Karpas-422 (cell line): Measurements from ENCODE around the gene CDHR2. TPM values are rescaled to one million over a fixed set of nuclear protein-coding genes. Genes with fewer than 3 reads are reported as not detected.
A peak's percentile ranks its signal among the peaks of the same experiment; 100 is the strongest.

Experiments
- DNase-seq: peaks from one replicate; pipeline ENCODE4 v3.0.0-alpha.2; 2015
- H2AFZ ChIP-seq: fragments of 200-600 bp; sonication (generic); 2 replicates; pipeline ENCODE4 v1.6.1; 2014; ENCODE audit warnings: antibody characterized with exemption, low read length, mixed read lengths
- H3K27ac ChIP-seq: fragments of 200-600 bp; sonication (generic); 2 replicates; pipeline ENCODE4 v1.5.1; 2014; ENCODE audit warnings: mild to moderate bottlenecking, low read length, moderate library complexity
- H3K27me3 ChIP-seq: fragments of 200-600 bp; sonication (generic); 2 replicates; pipeline ENCODE4 v1.6.1; 2014; ENCODE audit warnings: low read length, mixed read lengths
- H3K36me3 ChIP-seq: fragments of 200-600 bp; sonication (generic); 2 replicates; pipeline ENCODE4 v1.6.1; 2014; ENCODE audit warnings: low read length, mixed read lengths; ENCODE audit not compliant: insufficient read depth
- H3K4me1 ChIP-seq: fragments of 200-600 bp; sonication (generic); 2 replicates; pipeline ENCODE4 v1.6.1; 2014; ENCODE audit warnings: mild to moderate bottlenecking, low read length, mixed read lengths
- H3K4me2 ChIP-seq: fragments of 200-600 bp; sonication (generic); 2 replicates; pipeline ENCODE4 v1.6.1; 2014; ENCODE audit warnings: low read length, low read depth, mild to moderate bottlenecking; ENCODE audit not compliant: poor library complexity, severe bottlenecking
- H3K4me3 ChIP-seq: fragments of 200-600 bp; sonication (generic); 2 replicates; pipeline ENCODE4 v1.5.1; 2014; ENCODE audit warnings: mild to moderate bottlenecking, antibody characterized with exemption, low read length, mixed read lengths
- H3K79me2 ChIP-seq: fragments of 200-600 bp; sonication (generic); 2 replicates; pipeline ENCODE4 v1.6.1; 2014; ENCODE audit warnings: mild to moderate bottlenecking, low read length, mixed read lengths
- H3K9ac ChIP-seq: fragments of 200-600 bp; sonication (generic); 2 replicates; pipeline ENCODE4 v1.6.0; 2014; ENCODE audit warnings: low read length
- H3K9me2 ChIP-seq: fragments of 200-600 bp; sonication (generic), shearing (Covaris generic); replicated peaks from 2 replicates; pipeline ENCODE4 v1.6.0; 2014; ENCODE audit warnings: mild to moderate bottlenecking, low read length, moderate library complexity; ENCODE audit not compliant: insufficient read depth
- H3K9me3 ChIP-seq: fragments of 300-700, 200-600 bp; sonication (generic); 2 replicates; pipeline ENCODE4 v1.6.1; 2014; ENCODE audit warnings: low read length, mixed read lengths
- H4K20me1 ChIP-seq: fragments of 200-600 bp; sonication (generic); 2 replicates; pipeline ENCODE4 v1.6.1; 2014; ENCODE audit warnings: mild to moderate bottlenecking, antibody characterized with exemption, low read length, low read depth; ENCODE audit not compliant: insufficient read depth
- total RNA-seq: library from RNA; depleted of rRNA; stranded (reverse); fragments of >200 nt; shearing (Covaris generic); gene quantifications from 2 replicates; pipeline ENCODE4 v1.2.3, GENCODE V29; 2014; ENCODE audit warnings: low replicate concordance

The CDHR2 gene
- total RNA-seq, 1 experiment from 2014 or later, result 0.07 TPM

- H3K4me1 ChIP-seq, result peaks cover 4% of the 10 kb centered on the region; the same call in 1 of the 2 replicates
- H3K79me2 ChIP-seq, result no peaks in the 10 kb centered on the region
- H3K9me2 ChIP-seq, result no peaks in the 10 kb centered on the region
- no peaks in the 10 kb centered on the region for H4K20me1 ChIP-seq
- H3K4me2 ChIP-seq, result no peak overlapping the region
- no peak overlapping the region for H3K27ac ChIP-seq
- no peaks in the 10 kb centered on the region for H3K9me3 ChIP-seq
- H2AFZ ChIP-seq, result no peak overlapping the region
- H3K36me3 ChIP-seq, result no peaks in the 10 kb centered on the region
- no peak overlapping the region for H3K4me3 ChIP-seq
- no peak for DNase-seq
- H3K27me3 ChIP-seq, result no peaks in the 10 kb centered on the region
- no peak overlapping the region for H3K9ac ChIP-seq
These were observed 11.2 kb downstream of the CDHR2 start for GRCh38 chr5:176560364-176560763.

- DNase-seq, result no peak
- Histone ChIP-seq H3K27me3 (no peaks in the 10 kb centered on the region), H2AFZ (no peak overlapping the region), H3K36me3 (no peaks in the 10 kb centered on the region), H3K79me2 (no peaks in the 10 kb centered on the region), H3K4me3 (no peak overlapping the region), H3K9me3 (no peaks in the 10 kb centered on the region), H3K4me2 (no peak overlapping the region), H3K9ac (no peak overlapping the region), H4K20me1 (no peaks in the 10 kb centered on the region), H3K9me2 (no peaks in the 10 kb centered on the region), H3K27ac (no peak overlapping the region), H3K4me1 (peaks cover 4% of the 10 kb centered on the region; the same call in 1 of the 2 replicates)
These were observed 12.1 kb downstream of the CDHR2 start for GRCh38 chr5:176561259-176561658.

GRCh38 chr5:176562189-176562588 lies 13.0 kb downstream of the CDHR2 start:
- H3K36me3 ChIP-seq, result no peaks in the 10 kb centered on the region
- no peak overlapping the region for H3K27ac ChIP-seq
- H3K79me2 ChIP-seq, result no peaks in the 10 kb centered on the region
- no peaks in the 10 kb centered on the region for H3K27me3 ChIP-seq
- no peaks in the 10 kb centered on the region for H4K20me1 ChIP-seq
- H3K4me3 ChIP-seq, result no peak overlapping the region
- peaks cover 4% of the 10 kb centered on the region; the same call in 1 of the 2 replicates for H3K4me1 ChIP-seq
- no peak overlapping the region for H2AFZ ChIP-seq
- H3K9ac ChIP-seq, result no peak overlapping the region
- H3K9me2 ChIP-seq, result no peaks in the 10 kb centered on the region
- no peak overlapping the region for H3K4me2 ChIP-seq
- no peaks in the 10 kb centered on the region for H3K9me3 ChIP-seq
- DNase-seq, result no peak

- H2AFZ ChIP-seq, result no peak overlapping the region
- no peak overlapping the region for H3K27ac ChIP-seq
- H3K79me2 ChIP-seq, result no peaks in the 10 kb centered on the region
- H4K20me1 ChIP-seq, result no peaks in the 10 kb centered on the region
- H3K4me2 ChIP-seq, result no peak overlapping the region
- H3K4me1 ChIP-seq, result peaks cover 4% of the 10 kb centered on the region; the same call in 1 of the 2 replicates
- H3K36me3 ChIP-seq, result no peaks in the 10 kb centered on the region
- H3K27me3 ChIP-seq, result no peaks in the 10 kb centered on the region
- H3K9ac ChIP-seq, result no peak overlapping the region
- no peaks in the 10 kb centered on the region for H3K9me2 ChIP-seq
- no peak for DNase-seq
- no peak overlapping the region for H3K4me3 ChIP-seq
- H3K9me3 ChIP-seq, result no peaks in the 10 kb centered on the region
These were observed 14.9 kb downstream of the CDHR2 start for GRCh38 chr5:176564002-176564401.

DNA sequence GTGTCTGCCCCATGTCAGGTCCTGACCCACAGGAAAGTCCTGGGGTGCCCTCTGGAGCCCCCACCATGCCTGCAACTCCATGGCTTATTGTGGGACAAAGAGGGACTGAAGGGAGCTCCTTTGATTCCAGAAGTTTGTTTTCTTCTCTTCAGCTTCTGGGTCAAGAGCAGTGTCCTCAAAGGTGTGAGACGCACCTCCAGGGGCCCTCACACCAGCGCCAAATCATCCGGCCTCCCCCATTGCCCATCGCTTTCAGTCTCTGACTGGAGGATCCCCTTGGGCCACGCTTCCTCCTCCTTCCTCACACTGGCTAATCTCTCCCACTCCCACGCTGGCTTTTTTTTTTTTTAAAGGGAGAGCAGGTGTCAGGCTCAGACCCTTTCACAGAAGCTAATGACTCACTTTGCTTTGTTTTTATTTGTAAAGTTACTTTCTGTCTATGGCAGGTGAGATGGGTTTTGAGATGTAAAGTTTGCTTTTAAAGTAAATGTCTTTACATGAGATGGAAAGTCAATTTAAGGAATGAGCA lies 16.7 kb downstream of the CDHR2 start:
- Histone ChIP-seq H4K20me1 (no peaks in the 10 kb centered on the region), H3K4me3 (no peak overlapping the region), H3K4me2 (no peak overlapping the region), H3K27me3 (no peaks in the 10 kb centered on the region), H3K9me3 (no peaks in the 10 kb centered on the region), H3K9me2 (no peaks in the 10 kb centered on the region), H3K79me2 (no peaks in the 10 kb centered on the region), H3K9ac (no peak overlapping the region), H2AFZ (no peak overlapping the region), H3K36me3 (no peaks in the 10 kb centered on the region), H3K4me1 (no peaks in the 10 kb centered on the region), H3K27ac (no peak overlapping the region)
- DNase-seq, result no peak

DNA sequence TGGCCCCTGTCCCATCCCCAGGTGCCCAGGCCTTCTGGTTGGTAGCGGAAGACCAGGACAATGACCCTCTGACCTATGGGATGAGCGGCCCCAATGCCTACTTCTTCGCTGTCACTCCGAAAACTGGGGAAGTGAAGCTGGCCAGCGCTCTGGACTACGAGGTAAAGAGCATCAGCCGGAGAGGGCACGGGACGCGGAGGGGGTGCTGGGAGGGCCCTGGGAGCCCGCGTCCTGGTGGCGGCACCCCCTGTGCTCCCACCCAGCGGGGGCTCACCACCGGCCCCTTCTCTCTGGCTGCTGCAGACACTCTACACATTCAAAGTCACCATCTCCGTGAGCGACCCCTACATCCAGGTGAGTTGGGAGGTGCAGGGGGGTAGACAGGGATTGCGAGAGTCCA lies 19.5 kb downstream of the CDHR2 start:
- no peak overlapping the region for H3K4me3 ChIP-seq
- H3K4me2 ChIP-seq, result no peak overlapping the region
- H2AFZ ChIP-seq, result no peak overlapping the region
- H3K79me2 ChIP-seq, result no peaks in the 10 kb centered on the region
- no peak overlapping the region for H3K9ac ChIP-seq
- H3K9me3 ChIP-seq, result no peaks in the 10 kb centered on the region
- no peaks in the 10 kb centered on the region for H3K9me2 ChIP-seq
- no peak overlapping the region for H3K27ac ChIP-seq
- no peaks in the 10 kb centered on the region for H3K36me3 ChIP-seq
- H3K4me1 ChIP-seq, result no peaks in the 10 kb centered on the region
- no peaks in the 10 kb centered on the region for H3K27me3 ChIP-seq
- no peak for DNase-seq
- no peaks in the 10 kb centered on the region for H4K20me1 ChIP-seq

GRCh38 chr5:176570044-176570443 lies 20.9 kb downstream of the CDHR2 start:
- H3K4me3 ChIP-seq, result no peak overlapping the region
- no peak overlapping the region for H2AFZ ChIP-seq
- no peaks in the 10 kb centered on the region for H3K9me2 ChIP-seq
- no peak overlapping the region for H3K27ac ChIP-seq
- H3K9ac ChIP-seq, result no peak overlapping the region
- no peaks in the 10 kb centered on the region for H3K27me3 ChIP-seq
- no peaks in the 10 kb centered on the region for H3K36me3 ChIP-seq
- no peak for DNase-seq
- no peaks in the 10 kb centered on the region for H3K79me2 ChIP-seq
- H3K9me3 ChIP-seq, result no peaks in the 10 kb centered on the region
- no peaks in the 10 kb centered on the region for H4K20me1 ChIP-seq
- no peak overlapping the region for H3K4me2 ChIP-seq
- peaks cover 6% of the 10 kb centered on the region; the same call in 1 of the 2 replicates for H3K4me1 ChIP-seq

DNA sequence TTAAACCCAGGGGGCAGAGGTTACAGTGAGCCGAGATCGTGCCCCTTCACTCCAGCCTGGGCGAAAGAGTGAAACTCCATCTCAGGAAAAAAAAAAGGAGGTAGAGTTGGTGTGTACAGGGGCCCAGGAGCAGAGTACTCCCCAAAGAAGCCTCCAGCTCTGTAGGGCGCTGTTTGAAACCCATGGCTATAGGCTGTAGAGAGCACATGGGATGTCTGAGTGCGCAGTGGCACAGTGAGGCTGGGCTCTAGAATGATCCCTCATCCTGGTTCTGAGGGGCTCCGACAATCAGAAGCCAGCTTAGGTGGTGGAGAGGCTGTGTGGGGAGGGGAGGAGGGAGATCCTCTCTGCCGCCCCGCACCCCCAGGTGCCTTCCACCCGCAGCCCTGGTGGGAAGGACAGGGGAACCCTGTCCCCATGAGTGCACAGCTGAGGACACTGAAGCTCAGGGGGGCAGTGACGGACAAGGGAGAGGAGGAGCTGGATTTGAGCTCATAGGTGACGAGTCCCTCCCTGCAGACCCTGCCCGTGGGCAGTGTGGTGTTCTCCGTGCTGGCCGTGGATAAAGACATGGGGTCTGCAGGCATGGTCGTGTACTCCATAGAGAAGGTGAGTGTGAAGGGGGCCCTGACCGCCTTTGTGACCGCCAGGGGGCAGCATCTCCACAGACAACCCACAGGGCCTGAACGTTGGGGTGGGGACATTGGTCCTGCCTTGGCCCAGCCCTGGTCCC lies 24.6 kb downstream of the CDHR2 start:
- H2AFZ ChIP-seq, result no peak overlapping the region
- H3K9ac ChIP-seq, result no peak overlapping the region
- peak; percentile 89 for DNase-seq

More for the DNA sequence above, 24.6 kb downstream of the CDHR2 start:
- H3K9me3 ChIP-seq, result no peaks in the 10 kb centered on the region
- no peaks in the 10 kb centered on the region for H4K20me1 ChIP-seq
- H3K27me3 ChIP-seq, result no peaks in the 10 kb centered on the region
- no peaks in the 10 kb centered on the region for H3K36me3 ChIP-seq
- no peaks in the 10 kb centered on the region for H3K9me2 ChIP-seq
- H3K79me2 ChIP-seq, result no peaks in the 10 kb centered on the region
- no peak overlapping the region for H3K4me3 ChIP-seq
- no peak overlapping the region for H3K4me2 ChIP-seq
- no peak overlapping the region for H3K27ac ChIP-seq
- peaks cover 6% of the 10 kb centered on the region; the same call in 1 of the 2 replicates for H3K4me1 ChIP-seq
